Inflammatory macrophage treated with lipopolysaccharide for 1 hour (primary cell): ENCODE data around the gene SLC39A7.

Experiments used
- DNase-seq, 2 donors: peaks; one replicate each; pipeline ENCODE4 v3.0.0-alpha.2; 2020 to 2022

Gene SLC39A7

DNA sequence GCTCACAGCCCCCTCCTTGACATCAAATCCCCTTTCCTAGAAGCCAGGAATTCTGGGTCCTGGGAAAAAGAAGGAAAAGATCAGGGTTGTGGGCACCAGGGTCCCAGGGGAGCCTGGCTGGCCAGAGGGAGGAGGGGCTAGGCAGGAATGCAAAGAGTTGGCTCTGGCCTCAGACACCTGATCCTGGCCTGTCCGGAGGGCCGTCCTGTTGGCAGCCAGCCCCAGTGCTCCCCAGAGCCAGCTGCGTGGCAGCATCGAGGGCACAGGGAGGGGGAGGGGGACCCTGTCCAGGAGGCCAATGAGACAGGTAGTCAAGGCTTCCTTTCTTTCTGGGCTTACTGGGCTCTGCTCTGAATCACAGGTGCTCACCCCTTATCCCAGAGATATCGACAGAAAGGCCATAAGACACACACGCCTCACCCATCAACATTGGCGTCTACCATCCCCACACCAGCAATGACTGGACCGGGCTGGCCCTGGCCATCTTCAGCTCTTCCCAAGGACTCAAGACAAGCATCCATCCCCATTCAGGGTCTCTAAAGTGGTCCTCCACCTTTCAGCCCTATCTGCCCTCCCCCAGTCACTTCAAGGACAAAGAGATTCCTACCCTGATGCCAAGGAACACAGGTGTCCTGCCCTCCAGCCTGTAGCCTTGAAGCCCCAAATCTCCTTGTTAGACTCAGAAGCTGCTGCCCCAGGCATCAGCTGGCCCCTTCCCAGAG is 9.1 kb upstream of the SLC39A7 start:
- DNase-seq: no peak

DNA sequence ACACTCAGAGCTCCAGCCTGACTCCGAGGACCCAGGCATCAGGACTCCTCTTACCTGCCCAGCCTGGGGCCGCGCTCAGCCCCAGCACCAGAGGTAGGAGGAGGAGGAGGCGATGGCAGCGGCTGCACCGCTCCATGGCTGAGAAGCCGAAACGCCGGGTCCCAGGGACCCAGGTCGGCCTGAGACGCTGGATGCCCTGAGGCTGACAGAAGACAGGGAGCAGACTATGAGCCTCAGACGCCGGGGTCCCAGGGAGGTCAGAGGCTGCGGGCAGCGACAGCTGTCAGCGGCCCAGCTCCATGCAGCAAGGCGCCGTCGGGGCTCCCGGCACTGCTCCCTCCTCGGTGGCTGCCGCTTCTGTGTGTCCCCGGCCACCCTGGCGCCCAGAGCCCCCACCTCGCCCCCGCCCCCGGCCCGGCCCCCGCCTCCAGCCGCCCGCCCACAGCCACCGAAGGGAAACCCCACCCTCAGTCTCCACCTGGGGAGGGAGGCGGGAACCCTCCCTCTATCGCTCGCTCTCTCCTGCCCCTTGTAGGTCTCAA is 8.5 kb upstream of the SLC39A7 start, which contains the start of gene COL11A2:
Gene COL11A2, minus strand, starts transcription at position 363 of the 542 bp plus-strand sequence. Its CDS starts 227 bp downstream, at position 136.
- no peak for DNase-seq

DNA sequence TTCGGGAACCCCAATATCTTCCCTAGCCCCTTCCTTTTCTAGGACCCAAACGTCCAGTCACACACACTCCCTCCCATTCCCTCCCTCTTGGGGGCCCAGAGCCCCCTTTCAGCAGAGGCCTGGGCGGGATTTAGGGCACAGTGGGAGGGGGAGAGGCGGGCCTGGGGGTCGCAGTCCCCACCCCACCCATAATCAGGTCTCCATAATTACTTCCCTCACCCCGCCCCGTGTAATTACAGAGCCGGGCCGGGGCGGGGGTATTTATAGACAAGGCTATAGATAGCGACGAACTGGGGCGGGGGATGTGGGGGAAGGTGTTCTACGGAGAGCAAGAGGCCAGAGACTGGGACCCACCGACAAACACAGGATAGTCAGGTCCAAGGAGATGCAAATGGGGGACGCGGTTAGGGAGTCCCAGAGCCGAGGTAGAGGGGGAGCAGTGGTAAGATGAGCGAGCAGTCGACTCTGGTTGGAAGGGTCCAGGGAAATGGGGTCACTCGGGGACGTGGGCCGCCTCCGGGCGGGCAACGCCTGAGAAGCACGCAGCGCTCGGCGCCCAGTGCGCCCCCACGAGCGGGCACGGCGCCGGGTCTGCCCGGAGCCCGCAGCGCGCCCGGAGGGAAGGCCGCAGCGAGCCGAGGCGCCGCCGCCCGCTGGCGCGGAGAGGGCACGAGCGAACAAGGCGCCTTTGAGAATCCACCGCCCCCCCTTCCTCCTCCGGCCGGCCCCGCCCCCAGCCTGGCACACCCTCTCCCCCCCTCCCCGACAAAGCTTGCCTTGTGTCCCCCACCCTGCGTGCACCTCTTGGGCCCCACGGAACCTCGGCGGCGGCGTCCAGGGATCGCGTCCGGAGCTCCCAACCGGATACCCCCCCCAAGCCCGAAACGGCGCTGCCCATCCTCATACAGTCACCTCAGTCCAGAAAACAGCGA is 7.7 kb upstream of the SLC39A7 start:
- DNase-seq: no peak

DNA sequence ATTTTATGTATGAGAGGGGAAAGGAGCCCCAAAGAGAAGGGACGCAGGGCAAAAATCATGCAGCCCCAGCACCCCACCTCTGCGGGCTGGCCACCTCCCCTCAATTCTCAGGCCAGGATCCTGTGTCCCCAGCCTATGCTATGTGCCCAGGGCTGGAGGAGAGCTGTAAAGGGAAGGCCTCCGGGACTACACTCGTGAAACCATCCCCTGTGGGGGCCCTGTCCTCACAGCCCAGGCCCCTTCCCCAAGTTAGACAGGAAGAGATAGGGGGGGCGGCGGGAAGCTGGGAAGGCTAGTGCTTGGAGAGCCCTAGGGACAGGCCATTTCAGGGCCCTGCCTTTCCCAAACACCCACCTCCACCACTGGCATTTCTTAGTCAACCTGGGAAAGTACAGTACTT is 7.0 kb upstream of the SLC39A7 start:
- peak; percentile 45 to 49 for DNase-seq

DNA sequence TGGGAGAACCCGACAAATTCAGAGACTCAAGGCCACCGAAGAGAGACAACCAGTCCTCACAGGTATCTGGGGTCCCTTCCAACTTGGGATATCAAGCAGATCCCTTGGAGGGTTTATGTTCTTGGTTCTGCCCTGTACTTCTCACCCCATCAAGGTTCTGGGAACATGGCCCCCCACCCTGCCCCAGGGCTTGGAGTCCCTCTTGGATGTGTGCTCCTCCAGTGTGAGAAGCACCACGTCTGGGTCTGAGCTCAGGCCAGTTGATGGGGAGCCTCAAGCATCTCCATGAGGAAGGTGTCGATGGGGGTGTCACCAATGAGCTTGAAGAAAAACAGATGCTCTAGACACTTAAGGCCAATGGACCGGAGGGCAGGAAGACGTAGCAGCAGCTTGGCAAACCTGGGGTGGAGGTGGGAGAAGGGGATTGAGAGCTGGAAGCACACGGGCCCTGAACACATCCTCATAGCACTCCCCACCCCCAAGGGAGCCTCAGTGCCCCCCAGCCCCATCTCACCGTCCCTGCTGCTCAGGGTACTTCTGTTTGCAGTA is 6.2 kb upstream of the SLC39A7 start:
- DNase-seq: no peak

DNA sequence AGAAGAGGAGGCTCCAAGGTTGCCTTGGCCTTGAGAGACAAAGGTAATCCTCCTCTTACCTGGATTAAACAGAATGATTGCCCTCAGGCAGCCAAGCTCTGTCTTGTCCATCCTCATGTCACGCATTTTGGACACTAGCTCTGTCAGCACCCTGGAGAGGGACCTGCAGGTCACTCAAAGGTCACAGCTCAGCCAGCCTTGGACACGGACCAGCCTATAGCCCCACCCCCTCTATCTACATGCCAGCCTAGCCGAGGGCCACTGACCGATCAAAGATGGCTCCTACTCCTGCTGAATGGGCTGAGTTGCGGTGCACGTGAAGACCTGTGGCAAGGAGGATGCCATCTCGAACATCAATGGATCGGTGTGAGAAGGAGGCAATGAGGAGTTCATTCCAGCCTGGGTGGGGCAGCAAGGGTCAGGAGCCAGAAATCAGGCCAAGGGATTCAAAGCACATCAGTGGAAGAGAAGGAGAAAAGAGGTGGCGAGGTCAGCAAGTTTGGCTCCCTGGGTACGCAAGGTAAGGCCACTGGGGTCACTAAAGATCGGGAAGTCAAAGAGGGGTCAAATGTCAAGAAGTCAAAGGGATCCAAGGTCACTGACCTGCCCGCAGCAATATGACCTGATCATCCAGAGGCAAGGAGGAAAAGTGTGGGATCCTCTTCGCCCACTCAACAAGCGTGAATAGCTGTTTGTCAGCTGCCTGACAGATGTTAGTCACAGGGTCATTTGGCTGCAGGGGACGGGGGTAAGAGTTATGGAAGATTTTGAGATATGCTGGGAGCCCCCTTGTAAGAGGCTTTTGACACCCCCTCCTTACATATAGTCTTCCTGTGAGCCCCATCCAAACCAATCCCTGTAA is 5.1 kb upstream of the SLC39A7 start:
- peak in 1 of 2 donors; percentile 33 for DNase-seq

DNA sequence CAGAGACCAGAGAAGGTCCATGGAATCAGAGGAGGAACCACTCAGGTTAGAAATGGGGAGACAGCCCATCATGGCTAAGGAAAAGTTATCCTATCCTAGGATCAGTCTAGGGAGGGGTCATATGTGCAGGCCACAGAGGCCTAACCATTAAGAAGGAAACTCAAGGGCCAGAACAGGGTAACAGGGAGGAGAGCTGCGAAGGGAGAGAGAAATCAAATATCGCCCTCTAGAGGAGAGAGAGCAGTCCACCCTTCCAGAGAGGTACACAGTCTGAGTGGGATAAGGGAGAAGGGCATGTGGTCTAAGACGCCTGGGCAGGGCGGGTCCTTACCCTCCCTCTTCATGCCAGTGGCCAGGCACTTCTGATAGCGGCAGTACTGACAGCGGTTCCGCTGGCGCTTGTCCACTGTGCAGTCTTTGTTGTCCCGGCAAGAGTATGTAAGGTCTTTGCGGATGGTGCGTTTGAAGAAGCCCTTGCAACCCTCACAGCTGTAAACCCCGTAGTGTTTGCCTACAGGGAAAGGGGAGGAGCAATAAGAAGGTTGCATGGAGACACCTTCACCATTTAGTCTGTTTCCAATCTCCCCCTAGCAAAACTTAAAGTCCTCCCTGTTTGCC is 3.1 kb upstream of the SLC39A7 start:
- DNase-seq: peak; percentile 65 to 79

DNA sequence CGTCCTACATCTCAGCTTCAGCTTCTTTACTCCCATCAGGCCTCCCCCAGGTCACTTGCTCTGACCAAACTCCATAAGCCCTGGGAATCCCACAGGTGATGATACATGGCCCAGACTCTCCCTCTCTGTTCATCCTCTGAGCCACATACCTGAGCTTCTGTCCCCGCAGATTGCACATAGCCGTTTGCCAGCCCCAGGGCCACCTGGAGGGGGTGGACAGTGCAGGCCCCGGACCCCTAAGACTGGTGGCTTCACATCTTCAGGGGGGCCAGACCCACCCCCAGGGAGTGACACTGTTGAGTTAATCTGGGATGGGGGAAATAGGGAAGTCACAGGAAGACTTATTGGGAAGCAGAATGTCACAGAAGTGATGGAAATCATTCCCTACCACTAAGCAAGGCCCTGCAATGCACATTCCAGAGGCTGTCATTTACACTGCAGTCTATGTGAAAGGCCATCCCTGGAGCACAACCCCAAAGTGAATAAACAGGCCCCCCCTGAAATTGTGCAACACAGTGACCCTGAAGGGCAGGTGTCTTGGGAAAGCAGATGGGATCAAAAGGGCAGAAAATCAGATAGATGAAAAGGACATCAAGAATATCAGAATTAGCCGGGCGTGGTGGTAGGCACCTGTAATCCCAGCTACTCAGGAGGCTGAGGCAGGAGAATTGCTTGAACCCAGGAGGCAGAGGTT is 2.4 kb upstream of the SLC39A7 start:
- no peak for DNase-seq

DNA sequence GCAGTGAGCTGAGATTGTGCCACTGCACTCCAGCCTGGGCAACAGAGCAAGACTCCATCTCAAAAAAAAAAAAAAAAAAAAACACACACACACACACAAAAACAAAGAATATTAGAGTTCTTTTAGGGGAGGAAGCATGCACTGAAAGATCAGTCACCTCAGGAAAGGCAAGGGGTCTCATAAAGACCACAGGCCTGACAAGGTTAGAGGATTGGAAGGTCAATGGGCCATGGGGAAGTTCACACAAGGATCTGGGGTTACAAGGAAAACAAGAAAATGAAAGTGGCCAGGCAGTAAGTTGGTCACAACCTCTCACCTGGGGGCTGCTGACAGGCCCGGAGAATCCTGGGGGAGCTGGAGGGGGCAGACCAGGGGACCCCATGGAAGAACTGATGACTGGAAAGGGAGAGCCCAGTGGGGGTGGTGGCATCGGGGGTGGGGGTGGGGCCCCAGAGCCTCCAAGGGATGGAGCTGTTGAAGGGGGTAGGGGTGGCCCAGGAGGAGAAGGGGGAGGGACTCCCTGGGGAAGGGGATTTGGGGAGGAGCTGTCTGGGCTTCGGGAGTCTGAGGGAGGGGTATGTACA is 1.7 kb upstream of the SLC39A7 start:
- no peak for DNase-seq

DNA sequence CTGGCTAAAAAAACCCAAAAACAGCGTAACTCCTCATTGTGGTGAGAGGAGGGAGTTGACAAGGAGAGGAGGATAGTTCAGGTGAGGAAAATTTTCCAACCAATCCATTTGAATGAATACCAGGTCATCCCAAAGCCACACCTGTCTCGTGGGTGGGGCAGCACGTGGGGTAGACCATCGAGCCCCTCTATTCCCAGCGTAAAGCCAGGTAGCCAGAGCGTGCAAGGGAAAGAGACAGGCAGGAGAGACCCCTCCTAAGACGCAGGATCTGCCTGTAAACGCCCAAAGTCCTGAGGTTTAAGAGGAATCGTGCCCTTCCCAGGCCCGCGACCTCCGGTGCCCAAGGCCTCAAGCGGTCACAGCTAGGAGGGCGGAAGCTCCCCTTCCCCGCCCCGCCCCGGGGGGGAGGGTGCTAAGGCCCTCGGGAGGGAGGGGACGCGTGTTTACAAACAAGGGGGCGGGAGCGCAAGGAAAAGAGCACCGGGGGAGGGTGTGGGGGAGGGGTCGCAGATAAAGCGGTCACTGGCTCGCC is 914 bp upstream of the SLC39A7 start:
- DNase-seq: peak; percentile 71 to 74

DNA sequence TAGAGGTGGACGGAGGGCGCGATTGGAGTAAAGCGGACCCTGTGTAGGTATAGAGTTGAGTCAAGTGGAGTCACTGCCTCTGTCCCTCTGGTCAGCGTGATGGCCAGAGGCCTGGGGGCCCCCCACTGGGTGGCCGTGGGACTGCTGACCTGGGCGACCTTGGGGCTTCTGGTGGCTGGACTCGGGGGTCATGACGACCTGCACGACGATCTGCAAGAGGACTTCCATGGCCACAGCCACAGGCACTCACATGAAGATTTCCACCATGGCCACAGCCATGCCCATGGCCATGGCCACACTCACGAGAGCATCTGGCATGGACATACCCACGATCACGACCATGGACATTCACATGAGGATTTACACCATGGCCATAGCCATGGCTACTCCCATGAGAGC is 479 bp downstream of the SLC39A7 start:
- no peak for DNase-seq

DNA sequence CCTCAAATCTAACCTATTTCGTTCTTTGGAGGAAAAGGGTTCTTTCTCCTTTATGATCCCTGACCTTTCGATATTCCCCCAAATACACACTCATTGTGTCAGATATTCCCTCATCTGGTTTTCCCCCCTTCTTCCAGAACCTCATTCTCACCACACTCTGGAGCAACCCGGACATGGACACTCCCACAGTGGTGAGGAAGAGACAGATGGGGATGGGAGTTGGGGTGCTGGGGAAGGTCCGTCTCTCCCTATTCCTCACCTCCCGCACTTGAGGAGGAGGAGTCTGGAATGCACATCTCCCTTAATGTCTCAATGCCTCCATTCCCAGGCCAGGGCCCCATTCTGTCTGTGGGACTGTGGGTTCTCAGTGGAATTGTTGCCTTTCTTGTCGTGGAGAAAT is 1.3 kb downstream of the SLC39A7 start:
- no peak for DNase-seq

DNA sequence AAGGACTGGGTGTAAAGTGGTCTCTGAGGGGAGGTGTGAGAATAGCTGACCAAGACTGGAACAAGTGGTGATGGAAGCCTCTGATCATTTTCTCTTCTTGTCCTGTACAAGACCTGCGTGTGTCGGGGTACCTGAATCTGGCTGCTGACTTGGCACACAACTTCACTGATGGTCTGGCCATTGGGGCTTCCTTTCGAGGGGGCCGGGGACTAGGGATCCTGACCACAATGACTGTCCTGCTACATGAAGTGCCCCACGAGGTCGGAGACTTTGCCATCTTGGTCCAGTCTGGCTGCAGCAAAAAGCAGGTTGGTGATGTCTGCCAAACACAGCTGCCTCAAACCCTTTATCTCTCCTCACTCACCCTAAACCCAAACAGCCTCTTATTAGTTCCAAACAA is 2.1 kb downstream of the SLC39A7 start:
- DNase-seq: no peak

DNA sequence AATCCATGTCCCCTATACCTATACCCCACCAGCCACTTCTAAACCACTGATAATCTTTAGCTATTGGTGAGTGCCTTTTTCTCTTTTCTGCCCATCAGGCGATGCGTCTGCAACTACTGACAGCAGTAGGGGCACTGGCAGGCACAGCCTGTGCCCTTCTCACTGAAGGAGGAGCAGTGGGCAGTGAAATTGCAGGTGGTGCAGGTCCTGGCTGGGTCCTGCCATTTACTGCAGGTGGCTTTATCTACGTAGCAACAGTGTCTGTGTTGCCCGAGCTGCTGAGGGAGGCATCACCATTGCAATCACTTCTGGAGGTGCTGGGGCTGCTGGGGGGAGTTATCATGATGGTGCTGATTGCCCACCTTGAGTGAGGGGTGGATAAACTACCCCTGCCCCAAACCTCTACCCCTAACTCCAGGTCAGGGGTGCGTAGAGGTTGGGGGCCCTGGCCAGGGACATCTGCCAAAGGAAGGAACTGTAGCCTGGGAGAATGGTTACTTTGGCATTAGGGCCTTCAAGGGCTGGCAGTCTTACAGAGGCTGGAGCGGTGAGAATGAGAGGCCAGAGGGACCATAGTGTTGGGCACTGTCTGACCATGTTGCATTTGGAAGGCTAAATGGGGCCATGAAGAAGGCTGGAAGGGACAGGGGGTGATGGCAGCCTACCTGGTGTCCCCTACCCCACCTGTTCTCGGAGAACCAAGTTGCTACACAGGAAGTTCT is 2.9 kb downstream of the SLC39A7 start:
- DNase-seq: no peak

DNA sequence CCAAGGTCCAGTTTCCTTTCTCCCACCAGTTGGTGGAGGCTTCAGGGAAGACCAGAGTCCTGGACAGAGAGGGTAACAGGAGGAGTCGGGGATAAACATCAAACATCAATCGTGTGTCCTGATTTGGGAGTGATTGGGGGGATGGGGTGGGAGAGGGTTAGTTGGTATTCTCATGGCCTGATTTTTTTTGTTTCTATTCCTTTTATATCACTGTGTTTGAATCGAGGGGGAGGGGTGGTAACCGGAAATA is 3.4 kb downstream of the SLC39A7 start:
- no peak for DNase-seq

DNA sequence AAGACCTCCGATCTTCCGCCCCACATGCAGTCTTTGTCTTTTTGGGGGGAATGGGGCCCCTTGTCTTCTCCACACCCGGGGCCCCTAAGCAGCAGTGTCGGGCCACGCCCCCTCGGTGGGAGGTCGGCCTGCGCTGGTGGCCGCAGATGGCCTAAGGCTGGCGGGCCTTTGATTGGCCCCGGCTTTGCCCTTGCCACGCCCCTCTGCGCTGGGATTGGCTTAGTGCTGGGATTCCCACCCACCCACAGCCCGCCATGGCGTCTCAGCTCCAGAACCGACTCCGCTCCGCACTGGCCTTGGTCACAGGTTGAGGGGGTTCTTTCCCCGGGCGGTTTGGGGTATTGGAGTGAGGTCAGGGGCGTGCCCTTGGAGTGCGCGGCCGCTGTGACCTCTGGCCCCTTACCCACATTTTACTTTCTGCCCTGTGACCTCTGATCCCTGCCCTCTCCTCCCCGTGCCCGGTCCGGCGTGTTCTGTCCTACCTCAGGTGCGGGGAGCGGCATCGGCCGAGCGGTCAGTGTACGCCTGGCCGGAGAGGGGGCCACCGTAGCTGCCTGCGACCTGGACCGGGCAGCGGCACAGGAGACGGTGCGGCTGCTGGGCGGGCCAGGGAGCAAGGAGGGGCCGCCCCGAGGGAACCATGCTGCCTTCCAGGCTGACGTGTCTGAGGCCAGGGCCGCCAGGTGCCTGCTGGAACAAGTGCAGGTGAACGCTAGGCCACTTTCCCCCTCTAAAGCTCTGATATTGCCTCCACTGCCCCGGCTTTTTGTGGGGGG is 3.9 kb downstream of the SLC39A7 start, which contains the start of gene HSD17B8:
Gene HSD17B8, plus strand, starts transcription at position 241 of the 776 bp plus-strand sequence. Its CDS starts 14 bp downstream, at position 255.
- peak; percentile 88 to 91 for DNase-seq

DNA sequence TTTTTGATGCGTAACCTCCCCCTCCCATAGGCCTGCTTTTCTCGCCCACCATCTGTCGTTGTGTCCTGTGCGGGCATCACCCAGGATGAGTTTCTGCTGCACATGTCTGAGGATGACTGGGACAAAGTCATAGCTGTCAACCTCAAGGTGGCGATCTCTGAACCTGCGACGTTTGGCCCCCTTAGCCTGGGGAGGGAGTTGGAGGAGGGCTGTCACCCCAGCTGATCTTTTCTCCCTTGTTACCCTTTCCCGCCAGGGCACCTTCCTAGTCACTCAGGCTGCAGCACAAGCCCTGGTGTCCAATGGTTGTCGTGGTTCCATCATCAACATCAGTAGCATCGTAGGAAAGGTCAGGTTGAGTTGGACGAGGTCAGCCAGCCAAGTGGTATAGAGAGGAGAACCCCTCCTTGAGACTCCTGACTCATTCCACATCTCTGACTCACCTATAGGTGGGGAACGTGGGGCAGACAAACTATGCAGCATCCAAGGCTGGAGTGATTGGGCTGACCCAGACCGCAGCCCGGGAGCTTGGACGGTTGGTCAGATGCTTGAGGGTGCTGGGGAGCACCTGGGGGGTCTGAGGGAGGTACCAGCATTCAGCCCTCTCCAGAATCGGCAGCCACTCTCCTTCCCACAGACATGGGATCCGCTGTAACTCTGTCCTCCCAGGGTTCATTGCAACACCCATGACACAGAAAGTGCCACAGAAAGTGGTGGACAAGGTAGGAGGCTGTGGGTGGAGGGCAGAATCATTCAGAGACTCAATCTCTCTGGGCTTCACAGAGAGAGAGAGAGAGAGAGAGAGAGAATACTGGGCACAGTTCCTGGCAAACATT is 4.7 kb downstream of the SLC39A7 start:
- peak in 1 of 2 donors; percentile 45 for DNase-seq
